H9 (cell line): Measurements from ENCODE around the gene NFIL3. TPM values are rescaled to one million over a fixed set of nuclear protein-coding genes. Genes with fewer than 3 reads are reported as not detected.
"Not testable (repeated sequence)": the region's sequence is repeated elsewhere in the genome, so short reads cannot be mapped to it uniquely, and the experiment has no call there.

Experiments used
- DNase-seq: peaks from one replicate; pipeline ENCODE4 v3.0.0-alpha.2; 2017
- H2AFZ ChIP-seq: one replicate; pipeline ENCODE4 v1.6.1; 2013; ENCODE audit warnings: mild to moderate bottlenecking, low read length, control low read depth, moderate library complexity
- H2AK5ac ChIP-seq: 2 replicates; pipeline ENCODE4 v1.6.1; 2013; ENCODE audit warnings: low read length, control low read depth, mixed read lengths; ENCODE audit not compliant: insufficient read length
- H2BK120ac ChIP-seq: one replicate; pipeline ENCODE4 v1.6.1; 2013; ENCODE audit warnings: low read depth, mild to moderate bottlenecking, low read length, control low read depth, inconsistent platforms; ENCODE audit not compliant: poor library complexity, severe bottlenecking
- H2BK12ac ChIP-seq: 2 replicates; pipeline ENCODE4 v1.6.1; 2013; ENCODE audit warnings: low read length, control low read depth, mixed read lengths, low read depth; ENCODE audit not compliant: insufficient read length
- H2BK15ac ChIP-seq: 2 replicates; pipeline ENCODE4 v1.6.1; 2013; ENCODE audit warnings: low read depth, low read length, control low read depth
- H2BK20ac ChIP-seq: one replicate; pipeline ENCODE4 v1.6.1; 2013; ENCODE audit warnings: low read depth, mild to moderate bottlenecking, low read length, control low read depth, inconsistent platforms; ENCODE audit not compliant: poor library complexity, severe bottlenecking
- H2BK5ac ChIP-seq: 2 replicates; pipeline ENCODE4 v1.6.1; 2013; ENCODE audit warnings: low read length, control low read depth, mixed read lengths; ENCODE audit not compliant: insufficient read length
- H3K14ac ChIP-seq: 2 replicates; pipeline ENCODE4 v1.6.1; 2013; ENCODE audit warnings: low read length, control low read depth; ENCODE audit not compliant: insufficient read depth
- H3K18ac ChIP-seq: 2 replicates; pipeline ENCODE4 v1.6.1; 2013; ENCODE audit warnings: low read depth, mild to moderate bottlenecking, mixed read lengths, low read length, control low read depth; ENCODE audit not compliant: insufficient read length
- H3K23ac ChIP-seq: 2 replicates; pipeline ENCODE4 v1.6.1; 2013; ENCODE audit warnings: low read length, control low read depth, mixed read lengths, low read depth; ENCODE audit not compliant: insufficient read length
- H3K23me2 ChIP-seq: 2 replicates; pipeline ENCODE4 v1.6.1; 2013; ENCODE audit warnings: low read depth, mild to moderate bottlenecking, mixed read lengths, low read length, control low read depth; ENCODE audit not compliant: insufficient read length, poor library complexity, severe bottlenecking
- H3K27ac ChIP-seq: 2 replicates; pipeline ENCODE4 v1.5.1; 2013; ENCODE audit warnings: low read length, control low read depth, mixed read lengths, low read depth; ENCODE audit not compliant: insufficient read length
- H3K27me3 ChIP-seq: 2 replicates; pipeline ENCODE4 v1.6.1; 2013; ENCODE audit warnings: low read length, control low read depth, inconsistent platforms; ENCODE audit not compliant: insufficient read depth
- H3K4ac ChIP-seq: 2 replicates; pipeline ENCODE4 v1.6.1; 2013; ENCODE audit warnings: low read depth, mild to moderate bottlenecking, control low read depth, inconsistent platforms, low read length, moderate library complexity
- H3K4me1 ChIP-seq: 2 replicates; pipeline ENCODE4 v1.6.1; 2013; ENCODE audit warnings: low read length, control low read depth, inconsistent platforms; ENCODE audit not compliant: insufficient read depth
- H3K4me2 ChIP-seq: 2 replicates; pipeline ENCODE4 v1.6.1; 2013; ENCODE audit warnings: low read length, control low read depth, mixed read lengths; ENCODE audit not compliant: insufficient read length, insufficient read depth
- H3K56ac ChIP-seq: 2 replicates; pipeline ENCODE4 v1.6.1; 2013; ENCODE audit warnings: low read depth, mild to moderate bottlenecking, mixed read lengths, low read length, control low read depth; ENCODE audit not compliant: insufficient read length
- H3K79me1 ChIP-seq: 2 replicates; pipeline ENCODE4 v1.6.1; 2013; ENCODE audit warnings: low read depth, mild to moderate bottlenecking, moderate library complexity, low read length, control low read depth, inconsistent platforms; ENCODE audit not compliant: insufficient read depth, poor library complexity, severe bottlenecking
- H3K79me2 ChIP-seq: 2 replicates; pipeline ENCODE4 v1.6.1; 2013; ENCODE audit warnings: low read length, control low read depth, inconsistent platforms; ENCODE audit not compliant: insufficient read depth
- H3K9ac ChIP-seq: 2 replicates; pipeline ENCODE4 v1.6.1; 2013; ENCODE audit warnings: low read length, control low read depth, mixed read lengths; ENCODE audit not compliant: insufficient read length; ENCODE audit errors: extremely low read depth
- H3K9me3 ChIP-seq: one replicate; pipeline ENCODE4 v1.6.1; 2013; ENCODE audit warnings: low read depth, low read length, inconsistent platforms; ENCODE audit not compliant: control insufficient read depth
- H3T11ph ChIP-seq: one replicate; pipeline ENCODE4 v1.6.1; 2013; ENCODE audit warnings: mild to moderate bottlenecking, low read length, control low read depth, inconsistent platforms
- H4K20me1 ChIP-seq: one replicate; pipeline ENCODE4 v1.6.1; 2013; ENCODE audit not compliant: control insufficient read depth, insufficient read length, insufficient read depth
- H4K5ac ChIP-seq: 2 replicates; pipeline ENCODE4 v1.6.1; 2013; ENCODE audit warnings: low read depth, mild to moderate bottlenecking, mixed read lengths, low read length, control low read depth; ENCODE audit not compliant: insufficient read length
- H4K8ac ChIP-seq: replicated peaks from 2 replicates; pipeline ENCODE4 v1.6.1; 2013; ENCODE audit warnings: low read length, control low read depth, mixed read lengths, low read depth; ENCODE audit not compliant: insufficient read length
- H4K91ac ChIP-seq: 2 replicates; pipeline ENCODE4 v1.6.1; 2013; ENCODE audit warnings: low read depth, mild to moderate bottlenecking, moderate library complexity, mixed read lengths, low read length, control low read depth; ENCODE audit not compliant: insufficient read length
- H3K27ac Mint-ChIP-seq, 3 experiments: 2 replicates in 2 of 3; 3 replicates in 1 of 3; pipeline ENCODE4 v1.8.0; 2020 to 2021; ENCODE audit warnings: mixed read lengths in 3 of 3, mild to moderate bottlenecking in 1 of 3, moderate library complexity in 1 of 3
- H3K27me3 Mint-ChIP-seq: 2 replicates; pipeline ENCODE4 v1.8.0; 2021; ENCODE audit warnings: low read depth, mild to moderate bottlenecking, moderate library complexity, mixed read lengths
- H3K36me3 Mint-ChIP-seq, 3 experiments: 2 replicates in 2 of 3; 3 replicates in 1 of 3; pipeline ENCODE4 v1.8.0; 2020 to 2021; ENCODE audit warnings: low read depth in 3 of 3, mixed read lengths in 3 of 3; ENCODE audit not compliant: insufficient read depth in 1 of 3
- H3K4me1 Mint-ChIP-seq, 2 experiments: 2 replicates each; pipeline ENCODE4 v1.8.0; 2020; ENCODE audit warnings: mixed read lengths in 2 of 2
- H3K4me3 Mint-ChIP-seq, 2 experiments: 2 replicates in 1 of 2; 3 replicates in 1 of 2; pipeline ENCODE4 v1.8.0; 2020 to 2021; ENCODE audit warnings: mild to moderate bottlenecking in 2 of 2, mixed read lengths in 2 of 2, moderate library complexity in 1 of 2
- H3K9me3 Mint-ChIP-seq, 2 experiments: 2 replicates in 1 of 2; 3 replicates in 1 of 2; pipeline ENCODE4 v1.8.0; 2020; ENCODE audit warnings: mild to moderate bottlenecking in 2 of 2, mixed read lengths in 2 of 2, moderate library complexity in 1 of 2
- WGBS: extraction: QIAGEN DNeasy Blood & Tissue Kit; methylation state at CpG from one replicate; pipeline ENCODE4 v1.1.7; 2013; ENCODE audit warnings: missing lambda C conversion rate, low lambda C conversion rate, mixed read lengths; ENCODE audit not compliant: insufficient read length; ENCODE audit errors: extremely low coverage; 5-methylcytosine and 5-hydroxymethylcytosine counted together
- total RNA-seq: library from RNA; stranded (reverse); gene quantifications from 2 replicates; pipeline ENCODE4 v1.2.1, GENCODE V29; 2021
- TF ChIP-seq, protein P1 (sequence below): fragments of 200-600 bp; sonication (generic); conservative IDR thresholded peaks from 3 replicates; pipeline ENCODE4 v1.8.0; 2021; ENCODE audit warnings: antibody characterized with exemption, mild to moderate bottlenecking

Gene NFIL3
- total RNA-seq, 1 experiment from 2014 or later: 8.4 TPM

DNA sequence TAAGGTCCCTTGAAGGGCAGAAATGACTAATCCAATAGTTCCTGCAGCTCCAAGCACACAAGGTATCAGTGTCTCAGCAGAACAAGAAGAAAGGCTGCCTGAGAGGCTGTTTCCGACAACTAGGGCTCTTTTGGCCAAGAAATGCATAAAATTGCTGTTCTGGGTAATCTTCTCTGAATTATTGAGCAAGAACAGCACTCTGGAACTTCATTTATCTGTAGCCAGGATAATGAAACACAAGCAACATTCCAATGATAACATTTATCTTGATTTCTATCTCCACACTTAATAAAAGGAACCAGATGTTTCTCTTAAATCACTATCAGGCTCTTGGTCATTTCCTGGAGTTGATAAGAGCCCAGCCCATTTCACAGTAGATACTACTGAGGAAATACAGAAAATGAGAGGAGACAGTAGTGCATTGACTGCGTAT lies 44.9 kb downstream of the NFIL3 start:
- H2BK5ac ChIP-seq: no peak overlapping the region
- H3K4me3 Mint-ChIP-seq: no peak overlapping the region
- H3K4me1 ChIP-seq: no peaks in the 10 kb centered on the region
- no peak overlapping the region for H3T11ph ChIP-seq
- no peak overlapping the region for H4K5ac ChIP-seq
- H3K27ac Mint-ChIP-seq: no peak overlapping the region
- no peaks in the 10 kb centered on the region for H3K23me2 ChIP-seq
- H2AFZ ChIP-seq: no peak overlapping the region
- no peak overlapping the region for H3K4me2 ChIP-seq
- DNase-seq: no peak
- no peaks in the 10 kb centered on the region for H3K27me3 ChIP-seq
- no CpG with 5 or more reads among the region's 2 CpGs for whole genome bisulfite sequencing
- no peak overlapping the region for H3K56ac ChIP-seq
- no peak overlapping the region for H3K4ac ChIP-seq
- H3K4me1 Mint-ChIP-seq: no peaks in the 10 kb centered on the region
- peaks cover 1 to 4% (median 3%) of the 10 kb centered on the region in 3 experiments; a peak in 3 of 7 replicates for H3K36me3 Mint-ChIP-seq
- H3K18ac ChIP-seq: no peak overlapping the region
- TF ChIP-seq, protein P1, sequence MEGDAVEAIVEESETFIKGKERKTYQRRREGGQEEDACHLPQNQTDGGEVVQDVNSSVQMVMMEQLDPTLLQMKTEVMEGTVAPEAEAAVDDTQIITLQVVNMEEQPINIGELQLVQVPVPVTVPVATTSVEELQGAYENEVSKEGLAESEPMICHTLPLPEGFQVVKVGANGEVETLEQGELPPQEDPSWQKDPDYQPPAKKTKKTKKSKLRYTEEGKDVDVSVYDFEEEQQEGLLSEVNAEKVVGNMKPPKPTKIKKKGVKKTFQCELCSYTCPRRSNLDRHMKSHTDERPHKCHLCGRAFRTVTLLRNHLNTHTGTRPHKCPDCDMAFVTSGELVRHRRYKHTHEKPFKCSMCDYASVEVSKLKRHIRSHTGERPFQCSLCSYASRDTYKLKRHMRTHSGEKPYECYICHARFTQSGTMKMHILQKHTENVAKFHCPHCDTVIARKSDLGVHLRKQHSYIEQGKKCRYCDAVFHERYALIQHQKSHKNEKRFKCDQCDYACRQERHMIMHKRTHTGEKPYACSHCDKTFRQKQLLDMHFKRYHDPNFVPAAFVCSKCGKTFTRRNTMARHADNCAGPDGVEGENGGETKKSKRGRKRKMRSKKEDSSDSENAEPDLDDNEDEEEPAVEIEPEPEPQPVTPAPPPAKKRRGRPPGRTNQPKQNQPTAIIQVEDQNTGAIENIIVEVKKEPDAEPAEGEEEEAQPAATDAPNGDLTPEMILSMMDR: no peak
- no peaks in the 10 kb centered on the region for H3K27me3 Mint-ChIP-seq
- no peak overlapping the region for H3K14ac ChIP-seq
- H3K9ac ChIP-seq: no peak overlapping the region
- H2BK120ac ChIP-seq: no peak overlapping the region
- no peak overlapping the region for H3K27ac ChIP-seq
- H3K79me1 ChIP-seq: no peaks in the 10 kb centered on the region
- H3K9me3 Mint-ChIP-seq: peaks cover 5 to 7% of the 10 kb centered on the region in 2 experiments; a peak in 2 of 5 replicates
- no peak overlapping the region for H2BK15ac ChIP-seq
- H2BK20ac ChIP-seq: no peak overlapping the region
- H2BK12ac ChIP-seq: no peak overlapping the region
- no peak overlapping the region for H4K91ac ChIP-seq
- H4K8ac ChIP-seq: no peak overlapping the region
- H2AK5ac ChIP-seq: no peak overlapping the region
- H3K23ac ChIP-seq: no peak overlapping the region
- H3K79me2 ChIP-seq: no peaks in the 10 kb centered on the region
- no peaks in the 10 kb centered on the region for H4K20me1 ChIP-seq
- no peaks in the 10 kb centered on the region for H3K9me3 ChIP-seq

DNA sequence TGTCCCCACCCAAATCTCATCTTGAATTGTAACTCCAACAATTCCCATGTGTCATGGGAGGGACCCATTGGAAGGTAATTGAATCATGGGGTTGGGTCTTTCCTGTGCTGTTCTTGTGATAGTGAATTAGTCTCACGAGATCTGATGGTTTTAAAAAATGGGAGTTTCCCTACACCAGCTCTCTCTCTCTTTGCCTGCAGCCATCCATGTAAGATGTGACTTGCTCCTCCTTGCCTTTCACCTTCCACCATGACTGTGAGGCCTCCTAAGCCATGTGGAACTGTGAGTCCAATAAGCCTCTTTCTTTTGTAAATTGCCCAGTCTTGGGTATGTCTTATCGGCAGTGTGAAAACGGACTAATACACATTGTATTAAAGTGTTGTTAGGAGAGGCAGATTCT lies 45.6 kb downstream of the NFIL3 start:
- H2BK15ac ChIP-seq, H2BK20ac ChIP-seq, H3K18ac ChIP-seq, H4K5ac ChIP-seq, H4K20me1 ChIP-seq, H3K4me1 Mint-ChIP-seq, H3K9me3 ChIP-seq, H3K4ac ChIP-seq, H3K27me3 ChIP-seq, H2AK5ac ChIP-seq, H3K4me3 Mint-ChIP-seq, H2BK12ac ChIP-seq, H3K27me3 Mint-ChIP-seq, H3K9ac ChIP-seq, H3K23me2 ChIP-seq, H3K56ac ChIP-seq, H3K9me3 Mint-ChIP-seq, H2AFZ ChIP-seq, H3K27ac Mint-ChIP-seq, H3K4me1 ChIP-seq, H4K91ac ChIP-seq, H3K27ac ChIP-seq, H3T11ph ChIP-seq, H3K4me2 ChIP-seq, H3K14ac ChIP-seq, DNase-seq, H3K36me3 Mint-ChIP-seq, H4K8ac ChIP-seq, H3K79me2 ChIP-seq, H2BK120ac ChIP-seq, H2BK5ac ChIP-seq, H3K79me1 ChIP-seq, H3K23ac ChIP-seq: not testable (repeated sequence)
- no CpG with 5 or more reads among the region's 3 CpGs for WGBS
